ENCODE measurements around the gene UHRF1.

DNA sequence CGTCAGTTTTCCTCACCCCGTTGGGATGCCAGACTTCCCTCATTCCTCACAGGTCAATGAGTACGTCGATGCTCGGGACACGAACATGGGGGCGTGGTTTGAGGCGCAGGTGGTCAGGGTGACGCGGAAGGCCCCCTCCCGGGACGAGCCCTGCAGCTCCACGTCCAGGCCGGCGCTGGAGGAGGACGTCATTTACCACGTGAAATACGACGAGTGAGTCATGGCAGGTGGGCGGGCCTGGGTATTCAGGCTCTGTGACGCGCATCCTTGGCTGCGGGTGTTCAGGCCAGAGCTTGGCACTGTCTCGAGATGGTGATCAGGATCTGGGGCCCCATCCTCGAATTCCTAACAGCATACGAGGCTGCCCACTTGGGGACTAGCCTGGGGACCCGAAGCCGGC, 21.4 kb downstream of the UHRF1 start:
- no peak for TF ChIP-seq POLR2AphosphoS5 (IDR thresholded peaks at IDR 0.05; ENCODE audit: low read depth, low read length)
- no peak for TF ChIP-seq POLR2A (IDR thresholded peaks at IDR 0.05; ENCODE audit: low read depth, low read length)
- no peak for TF ChIP-seq TAF1 (IDR thresholded peaks at IDR 0.05; ENCODE audit: borderline replicate concordance, low read depth, low read length)
